ENCODE data around the gene UTS2R.

DNA sequence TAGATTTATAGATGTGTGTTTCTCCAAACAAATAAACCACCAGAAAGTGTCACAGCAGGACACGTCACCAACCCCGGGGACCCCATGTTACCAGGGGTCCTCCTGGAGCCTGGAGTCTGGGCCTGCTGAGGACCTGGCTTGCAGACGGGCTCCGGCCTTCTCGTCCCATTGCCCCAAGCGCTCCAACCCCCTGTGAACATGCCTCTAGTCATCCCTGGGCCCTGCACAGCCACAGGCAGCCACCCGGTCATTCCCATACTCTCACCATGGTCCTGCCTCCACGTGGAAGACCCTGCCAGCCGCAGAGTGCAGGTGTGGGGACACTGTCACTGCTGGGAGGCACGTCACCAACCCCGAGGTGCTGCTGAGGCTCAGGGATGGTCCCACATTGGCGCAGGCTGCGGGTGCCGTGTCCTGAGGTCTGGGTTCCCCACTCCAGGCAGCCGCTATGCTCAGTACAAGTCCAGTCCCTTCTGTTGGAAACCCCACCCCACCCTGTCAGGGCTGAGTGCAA lies 42.5 kb upstream of the UTS2R start:
- TF ChIP-seq SUZ12 (IDR thresholded peaks at IDR 0.05; ENCODE audit: extremely low read depth, insufficient read depth, insufficient read length) (no peak), ZNF274 (IDR thresholded peaks at IDR 0.05; ENCODE audit: low read depth, low read length) (no peak)

All from NT2/D1 (cell line).